NCI-H2196 (cell line): ENCODE results near the gene DEPDC7.
A peak's percentile ranks its signal among the peaks of the same experiment; 100 is the strongest.
"Not testable (repeated sequence)": the region's sequence is repeated elsewhere in the genome, so short reads cannot be mapped to it uniquely, and the experiment has no call there.

Experiments used
- DNase-seq: peaks from one replicate; lab custom pipeline; 2025; ENCODE audit not compliant: unreplicated experiment; lab: John Stamatoyannopoulos, UW

DEPDC7 gene

GRCh38 chr11:33021937-33022336 lies 6.3 kb downstream of the DEPDC7 start:
- DNase-seq = no peak

GRCh38 chr11:33025339-33025722 lies 9.7 kb downstream of the DEPDC7 start:
- DNase-seq = no peak

- DNase-seq = no peak
Observed at GRCh38 chr11:33027233-33027632, 11.6 kb downstream of the DEPDC7 start.

DNA sequence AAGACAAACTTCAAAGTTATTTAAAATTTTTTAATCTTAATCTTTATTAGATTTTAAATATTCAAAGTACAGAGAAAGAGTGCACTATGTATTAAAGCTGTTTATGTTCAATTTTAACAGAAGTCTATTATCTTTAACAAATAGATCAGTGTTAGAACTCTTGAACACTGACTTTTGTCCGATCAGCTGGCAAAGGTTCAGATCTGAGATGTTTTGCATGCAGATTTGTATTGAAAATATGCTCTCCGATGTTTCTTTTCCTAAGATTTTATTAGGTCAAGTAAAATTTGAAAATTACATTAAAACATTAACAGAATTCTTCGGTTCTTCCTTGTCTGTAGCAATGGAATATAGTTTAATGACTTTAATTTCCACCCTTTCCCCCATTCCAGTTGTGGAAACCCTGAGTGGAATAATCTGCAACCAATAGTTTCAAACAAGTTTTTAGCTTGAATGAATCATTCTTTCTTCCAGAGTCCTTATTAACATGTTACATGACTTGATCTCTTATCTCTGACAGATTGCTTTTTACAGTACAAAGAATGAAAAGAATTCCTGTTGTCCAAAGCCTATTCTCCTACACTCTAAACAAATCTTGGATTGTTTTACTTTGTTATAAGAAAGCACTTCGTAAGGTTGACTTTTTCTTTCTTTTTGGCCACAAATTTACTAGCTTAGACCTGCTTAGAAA lies 12.3 kb downstream of the DEPDC7 start:
- DNase-seq = no peak

DNA sequence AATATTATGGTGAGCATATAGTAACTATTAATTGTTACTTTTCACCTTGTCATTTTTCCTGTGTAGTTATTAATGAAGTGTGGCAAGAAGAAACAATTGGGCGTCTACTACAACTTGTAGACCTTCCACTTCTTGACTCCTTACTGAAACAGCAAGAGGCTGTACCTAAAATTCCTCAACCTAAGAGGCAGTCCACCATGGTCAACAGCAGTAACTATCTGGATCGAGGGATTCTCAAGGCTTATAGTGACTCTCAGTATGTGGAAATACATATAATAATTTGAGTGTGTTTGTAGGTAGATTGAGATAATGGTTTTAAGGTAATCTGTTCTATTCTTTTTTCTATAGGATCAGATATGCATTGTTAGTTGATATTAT lies 12.8 kb downstream of the DEPDC7 start:
- DNase-seq = no peak

DNA sequence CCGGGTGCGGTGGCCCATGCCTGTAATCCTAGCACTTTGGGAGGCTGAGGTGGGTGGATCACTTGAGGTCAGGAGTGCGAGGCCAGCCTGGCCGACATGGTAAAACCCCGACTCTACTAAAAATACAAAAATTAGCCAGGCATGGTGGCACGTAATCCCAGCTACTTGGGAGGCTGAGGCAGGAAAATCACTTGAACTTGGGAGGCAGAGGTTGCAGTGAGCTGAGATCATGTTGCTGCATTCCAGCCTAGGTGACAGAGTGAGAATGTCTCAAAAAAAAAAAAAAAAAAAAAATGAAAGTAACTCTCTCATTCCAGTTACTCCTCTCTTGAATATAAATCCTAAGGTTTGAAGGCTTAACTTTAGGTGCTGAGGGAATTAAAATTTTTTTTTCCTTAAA lies 13.5 kb downstream of the DEPDC7 start:
- not testable (repeated sequence) for DNase-seq

DNA sequence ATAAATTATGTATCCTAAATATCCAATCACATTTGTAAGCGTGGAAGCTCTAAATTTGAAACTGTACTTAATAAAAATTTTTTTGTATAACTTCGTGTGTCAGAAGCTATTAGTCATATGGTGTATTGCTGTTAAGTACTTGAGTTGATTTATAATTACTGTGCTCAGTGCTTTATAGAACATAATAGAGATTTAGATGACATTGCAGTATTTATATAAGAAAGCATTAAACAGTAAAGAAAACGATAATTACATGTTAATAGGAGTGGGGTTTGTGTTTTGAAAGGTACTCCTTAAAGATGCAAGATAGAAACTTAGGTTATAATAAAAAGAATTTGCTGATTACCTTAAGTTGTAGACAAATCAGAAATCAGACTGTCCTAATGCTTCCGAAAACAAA lies 17.8 kb downstream of the DEPDC7 start:
- DNase-seq = no peak

- DNase-seq = no peak
Observed at GRCh38 chr11:33035011-33035410, 19.3 kb downstream of the DEPDC7 start.

- DNase-seq = peak; percentile 93
Observed at GRCh38 chr11:33039274-33040032, 23.8 kb downstream of the DEPDC7 start, which contains the start of gene TCP11L1. TSS of gene TCP11L1 (plus strand) at chr11:33039572. CDS start at chr11:33043774, 4,202 bp downstream.

- no peak for DNase-seq
Observed at GRCh38 chr11:33040033-33040861, 24.6 kb downstream of the DEPDC7 start.

DNA sequence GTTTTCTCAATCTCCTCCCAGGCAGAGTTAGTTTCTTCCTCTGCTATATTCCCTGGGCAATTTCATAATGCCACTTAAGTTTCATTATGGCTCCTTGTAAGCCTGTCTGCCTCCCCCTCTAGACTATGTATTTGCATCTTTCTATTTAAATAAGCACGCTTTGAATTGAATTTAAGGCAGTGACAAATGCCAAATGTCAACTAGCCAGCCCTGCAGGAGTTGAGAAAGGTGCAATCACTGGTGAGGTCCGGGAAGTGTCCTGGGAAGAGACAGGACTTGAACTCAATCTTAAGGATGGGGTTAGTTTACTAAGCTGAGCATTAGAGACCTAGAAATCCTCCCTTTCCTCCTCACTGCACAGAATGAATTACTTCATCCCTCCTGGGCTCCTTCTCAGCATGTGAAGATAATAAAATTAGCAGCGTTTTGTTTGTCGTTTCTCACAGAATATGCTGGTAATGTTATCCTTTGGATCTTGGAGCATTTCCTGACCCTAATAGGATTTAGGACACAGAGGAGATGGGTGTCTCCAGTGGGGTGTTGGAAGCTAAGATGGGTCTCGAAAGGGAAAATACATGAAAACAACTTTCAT lies 25.3 kb downstream of the DEPDC7 start:
- DNase-seq = no peak

DNA sequence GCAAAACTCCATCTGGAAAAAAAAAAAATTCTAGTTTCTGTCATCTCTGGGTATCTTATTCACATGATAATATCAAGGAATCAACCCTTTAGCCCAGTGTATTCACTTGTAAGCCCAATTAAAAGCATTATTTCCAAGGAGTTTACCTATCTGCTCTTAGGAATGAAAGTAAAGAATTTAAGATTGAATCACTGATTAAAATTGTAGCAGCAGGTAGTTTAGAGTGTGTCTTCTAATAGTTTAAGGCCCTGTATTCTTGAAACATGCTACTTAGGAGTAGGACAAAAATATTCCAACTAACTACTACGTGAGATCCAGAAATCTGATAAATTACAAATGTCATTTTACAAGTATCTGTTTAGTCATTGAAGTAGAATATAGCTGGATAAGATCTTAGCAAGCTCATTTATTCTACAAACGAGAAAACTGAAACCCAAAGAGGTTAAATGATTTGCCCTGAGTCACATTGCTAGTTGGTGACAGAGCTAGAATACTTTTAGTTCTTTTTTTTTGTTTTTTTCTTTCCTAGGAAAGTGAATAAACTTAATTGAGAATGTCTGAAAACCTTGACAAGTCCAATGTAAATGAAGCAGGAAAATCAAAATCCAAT lies 27.6 kb downstream of the DEPDC7 start:
- DNase-seq = no peak

DNA sequence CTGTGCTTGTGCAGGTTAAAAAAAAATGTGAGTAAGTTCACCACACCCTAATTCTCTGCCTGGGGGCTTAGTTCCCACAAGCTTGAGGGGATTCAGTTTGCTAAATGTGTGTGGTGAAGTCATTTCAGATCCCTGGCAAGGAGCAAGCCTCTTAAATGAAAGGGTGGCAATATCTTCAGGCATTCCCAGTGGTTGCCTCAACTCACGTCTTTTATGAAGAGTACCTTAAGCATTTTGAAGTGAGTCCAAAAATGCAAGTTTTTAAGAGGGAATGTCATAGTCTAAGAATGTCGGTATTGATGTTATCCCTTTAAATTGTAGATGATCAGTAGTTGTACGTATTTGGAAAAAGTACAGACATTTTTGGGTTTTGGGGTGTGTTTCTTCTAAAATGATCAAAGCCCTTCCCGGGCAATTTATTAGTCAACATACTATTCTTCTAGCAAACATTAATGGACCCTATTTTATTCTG lies 28.6 kb downstream of the DEPDC7 start:
- DNase-seq = no peak

DNA sequence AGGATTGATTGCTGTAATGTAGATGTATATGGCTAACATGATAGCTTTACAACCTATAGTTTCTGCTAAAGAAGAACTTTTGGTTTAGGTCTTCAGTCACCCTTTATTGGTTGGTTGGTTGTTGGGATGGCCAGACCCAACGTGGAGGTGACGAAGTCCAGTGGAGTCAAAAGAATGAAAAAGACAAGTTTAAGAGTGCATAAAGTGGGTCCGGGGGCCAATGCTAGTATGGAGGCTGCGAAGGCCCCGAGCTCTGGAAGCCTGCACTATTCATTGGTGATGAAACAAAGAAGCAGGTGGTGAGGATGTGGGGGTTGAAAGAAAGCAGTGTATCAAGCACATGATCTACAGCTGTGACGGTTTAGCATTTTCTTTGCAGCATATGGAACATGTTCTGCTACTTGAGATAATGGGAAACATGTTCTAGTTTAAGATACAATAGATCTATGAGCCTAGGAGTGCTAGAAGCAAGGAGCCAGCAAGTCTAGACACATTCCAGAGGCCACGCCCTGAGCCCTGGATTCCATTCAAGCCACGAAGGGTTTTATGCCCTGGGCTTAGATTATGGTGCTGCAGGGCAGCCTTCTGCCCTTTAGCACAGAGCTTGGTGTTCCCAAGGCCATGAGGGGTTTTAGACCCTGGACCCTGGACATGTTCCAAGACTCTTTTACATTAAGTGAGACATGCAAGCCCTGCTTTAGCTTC lies 30.0 kb downstream of the DEPDC7 start:
- no peak for DNase-seq

- not testable (repeated sequence) for DNase-seq
Observed at GRCh38 chr11:33048701-33049100, 33.0 kb downstream of the DEPDC7 start.

DNA sequence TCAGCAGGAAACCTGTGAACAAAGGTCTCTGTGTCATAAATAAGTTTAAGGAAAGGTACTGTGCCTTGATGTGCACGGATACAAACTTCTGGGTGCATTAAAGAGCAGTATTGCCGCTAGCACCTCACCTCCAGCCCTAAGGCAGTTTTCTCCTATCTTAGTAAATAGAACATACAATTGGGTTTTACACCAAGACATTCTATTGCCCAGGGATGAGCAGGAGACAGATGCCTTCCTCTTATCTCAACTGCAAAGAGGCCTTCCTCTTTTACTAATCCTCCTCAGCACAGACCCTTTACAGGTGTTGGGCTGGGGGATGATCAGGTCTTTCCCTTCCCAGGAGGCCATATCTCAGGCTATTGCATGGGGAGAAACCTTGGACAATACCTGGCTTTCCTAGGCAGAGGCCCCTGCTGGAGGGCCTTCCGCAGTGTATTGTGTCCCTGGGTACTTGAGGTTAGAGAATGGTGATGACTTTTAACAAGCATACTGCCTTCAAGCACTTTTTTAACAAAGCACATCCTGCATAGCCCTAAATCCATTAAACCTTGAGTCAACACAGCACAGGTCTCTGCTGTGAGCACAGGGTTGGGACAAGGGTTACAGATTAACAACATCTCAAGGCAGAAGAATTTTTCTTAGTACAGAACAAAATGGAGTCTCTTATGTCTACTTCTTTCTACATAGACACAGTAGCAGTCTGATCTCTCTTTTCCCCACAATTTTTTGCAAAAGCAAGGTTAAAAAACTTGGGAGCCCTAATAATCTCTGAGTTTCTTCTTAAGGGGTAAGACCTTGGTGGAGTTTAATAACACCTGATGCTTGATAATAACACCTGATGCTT lies 34.1 kb downstream of the DEPDC7 start:
- not testable (repeated sequence) for DNase-seq

DNA sequence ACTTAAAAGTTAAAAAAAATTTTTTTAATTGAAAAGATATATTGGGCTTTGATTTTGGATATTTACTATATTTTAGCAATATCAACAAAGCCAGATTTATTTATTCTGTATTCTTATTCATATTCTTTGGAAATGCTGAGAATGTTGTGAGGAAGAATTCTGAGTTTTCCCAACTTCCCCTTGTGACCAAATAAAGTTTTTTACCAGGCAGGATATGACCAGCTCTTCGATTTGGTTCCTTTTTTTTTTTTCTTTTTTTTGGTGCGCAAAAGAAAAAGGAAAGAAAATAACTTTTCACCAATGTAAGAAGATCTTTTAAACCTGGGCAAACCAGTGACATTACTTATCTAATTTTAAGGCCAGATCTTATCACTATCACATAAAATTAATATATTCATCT lies 36.6 kb downstream of the DEPDC7 start:
- no peak for DNase-seq

- DNase-seq = no peak
Observed at GRCh38 chr11:33055375-33055774, 39.7 kb downstream of the DEPDC7 start.

DNA sequence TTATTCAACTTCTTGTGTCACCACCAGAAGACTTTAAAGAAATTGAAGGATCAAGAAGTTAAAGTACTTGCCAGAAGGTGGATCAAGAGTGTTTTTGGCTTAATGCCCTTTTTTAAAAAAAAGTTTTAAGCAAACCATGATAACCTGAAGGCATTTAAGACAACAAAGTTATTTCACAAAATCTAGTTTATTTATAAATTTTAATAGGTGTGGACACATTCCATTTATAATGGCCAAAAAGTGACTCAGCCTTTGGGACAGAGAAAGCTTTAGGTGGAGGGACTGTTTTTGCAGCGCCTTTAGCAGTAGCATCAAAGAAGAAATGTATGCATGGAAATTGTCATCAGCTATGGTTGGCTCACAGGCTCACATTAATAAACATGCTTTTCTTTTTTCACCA lies 41.6 kb downstream of the DEPDC7 start:
- no peak for DNase-seq
